GM13976 (cell line): ENCODE measurements around the gene PLCH1.

Experiments
- DNase-seq: peaks from one replicate; pipeline ENCODE4 v3.0.0; 2012; ENCODE audit warnings: low spot score
- CTCF ChIP-seq: IDR thresholded peaks from 2 replicates; pipeline ENCODE4 v1.5.1; 2012; ENCODE audit warnings: borderline replicate concordance, mild to moderate bottlenecking; ENCODE audit not compliant: insufficient read depth; ENCODE audit errors: extremely low read depth, missing control alignments, control extremely low read depth
- in situ Hi-C: fragments of 300-500 bp; cut with MboI; formaldehyde crosslinking; loops from one replicate; pipeline ENCODE4 v1.12.0; 2022; ENCODE audit warnings: low sequenced_read_pairs, mixed read lengths, inconsistent platforms; ENCODE audit not compliant: unreplicated experiment

Gene PLCH1

GRCh38 chr3:155661760-155662159 is 83.1 kb downstream of the PLCH1 start:
- TF ChIP-seq CTCF: no peak
- no peak for DNase-seq
- in situ Hi-C loops: no loop called here

- in situ Hi-C loops: no loop called here
- no peak for TF ChIP-seq CTCF
- DNase-seq: no peak
Observed at GRCh38 chr3:155661042-155661441, 83.8 kb downstream of the PLCH1 start.

GRCh38 chr3:155658671-155659261 is 86.1 kb downstream of the PLCH1 start:
- no peak for DNase-seq
- in situ Hi-C loops: no loop called here
- no peak for TF ChIP-seq CTCF

- in situ Hi-C loops: no loop called here
- no peak for DNase-seq
- TF ChIP-seq CTCF: no peak
Observed at GRCh38 chr3:155658006-155658405, 86.9 kb downstream of the PLCH1 start.

GRCh38 chr3:155657161-155657560 is 87.7 kb downstream of the PLCH1 start:
- TF ChIP-seq CTCF: no peak
- no peak for DNase-seq
- in situ Hi-C loops: no loop called here

GRCh38 chr3:155656466-155656865 is 88.4 kb downstream of the PLCH1 start:
- DNase-seq: no peak

More at GRCh38 chr3:155656466-155656865, 88.4 kb downstream of the PLCH1 start:
- in situ Hi-C loops: no loop called here
- TF ChIP-seq CTCF: no peak
